ENCODE measurements around the gene MEGF10.

MEGF10 gene

DNA sequence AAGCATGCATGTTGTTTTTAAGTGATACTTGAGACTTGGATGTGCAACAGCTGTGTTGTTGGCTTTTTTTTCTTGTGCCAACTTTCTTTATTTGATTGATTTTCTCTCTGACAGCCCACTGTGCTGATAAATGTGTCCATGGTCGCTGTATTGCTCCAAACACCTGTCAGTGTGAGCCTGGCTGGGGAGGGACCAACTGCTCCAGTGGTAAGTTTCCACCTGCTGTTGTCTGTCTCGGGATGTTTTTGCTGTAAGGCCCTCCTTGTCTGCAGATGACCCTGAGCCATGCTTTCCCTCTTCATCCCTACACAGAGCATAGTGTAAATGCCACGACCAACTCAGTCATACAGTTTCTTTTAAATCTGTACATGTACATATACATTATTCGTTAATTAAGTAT, 79.2 kb downstream of the MEGF10 start:
- DNase-seq (ENCODE audit: low spot score) = no peak

DNA sequence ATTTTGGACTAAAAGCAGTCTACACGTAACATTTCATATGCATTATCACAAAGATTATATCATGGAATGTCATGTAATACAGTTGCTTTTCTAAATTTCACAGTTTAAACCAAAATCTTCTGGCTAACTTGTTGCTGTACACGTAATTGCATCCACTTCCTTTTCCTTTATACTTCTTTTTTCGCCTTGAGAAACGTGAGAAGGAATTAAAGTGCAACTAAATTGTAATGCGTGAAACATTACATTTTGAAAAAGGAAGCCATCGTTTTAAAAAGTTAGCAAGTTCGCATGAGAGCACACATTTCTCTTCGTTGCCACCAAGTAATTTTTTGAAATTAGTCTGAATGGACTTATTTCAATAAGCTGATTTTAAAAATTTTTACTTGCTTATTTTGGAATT, 80.0 kb downstream of the MEGF10 start:
- no peak for DNase-seq (ENCODE audit: low spot score)

GRCh38 chr5:127373858-127374491, 83.4 kb downstream of the MEGF10 start:
- DNase-seq (ENCODE audit: low spot score) = no peak

GRCh38 chr5:127375124-127375523, 84.5 kb downstream of the MEGF10 start:
- no peak for DNase-seq (ENCODE audit: low spot score)

- no peak for DNase-seq (ENCODE audit: low spot score)
Observed at GRCh38 chr5:127375544-127376091, 85.0 kb downstream of the MEGF10 start.

- DNase-seq (ENCODE audit: low spot score) = no peak
Observed at GRCh38 chr5:127377651-127378050, 87.1 kb downstream of the MEGF10 start.

GRCh38 chr5:127385936-127386335, 95.3 kb downstream of the MEGF10 start:
- DNase-seq (ENCODE audit: low spot score) = no peak

DNA sequence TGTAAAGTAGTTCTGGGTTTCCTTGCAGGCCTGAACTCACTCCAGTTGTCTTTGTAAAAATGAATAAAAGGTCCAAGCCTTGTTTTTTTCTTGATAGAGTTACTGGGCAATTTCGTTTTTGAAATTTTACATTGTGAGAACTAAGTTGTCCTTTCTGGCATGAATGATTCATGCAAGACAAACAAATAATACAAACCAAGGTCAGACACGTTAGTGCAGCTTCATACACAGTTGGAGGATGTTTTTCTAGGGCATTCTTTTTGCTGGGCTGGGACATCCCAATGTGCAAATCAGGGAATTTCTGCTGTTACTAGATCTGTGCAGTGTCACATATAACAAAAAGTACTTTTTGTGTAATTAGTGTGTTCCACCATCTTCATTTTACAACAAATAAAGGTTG, 96.0 kb downstream of the MEGF10 start:
- DNase-seq (ENCODE audit: low spot score) = no peak

DNA sequence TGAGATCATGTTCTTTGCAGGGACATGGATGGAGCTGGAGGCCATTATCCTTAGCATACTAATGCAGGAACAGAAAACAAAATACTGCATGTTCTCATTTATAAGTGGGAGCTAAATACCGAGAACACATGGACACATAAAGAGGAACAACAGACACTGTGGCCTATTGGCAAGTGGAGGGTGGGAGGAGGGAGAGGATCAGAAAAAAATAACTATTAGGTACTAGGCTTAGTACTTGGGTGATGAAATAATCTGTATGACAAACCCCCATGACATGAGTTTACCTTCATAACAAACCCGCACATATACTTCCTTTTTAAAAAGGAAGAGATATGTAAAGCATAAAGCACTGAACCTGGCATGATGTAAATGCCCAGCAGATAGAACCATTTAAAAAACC, 99.0 kb downstream of the MEGF10 start:
- DNase-seq (ENCODE audit: low spot score) = no peak

DNA sequence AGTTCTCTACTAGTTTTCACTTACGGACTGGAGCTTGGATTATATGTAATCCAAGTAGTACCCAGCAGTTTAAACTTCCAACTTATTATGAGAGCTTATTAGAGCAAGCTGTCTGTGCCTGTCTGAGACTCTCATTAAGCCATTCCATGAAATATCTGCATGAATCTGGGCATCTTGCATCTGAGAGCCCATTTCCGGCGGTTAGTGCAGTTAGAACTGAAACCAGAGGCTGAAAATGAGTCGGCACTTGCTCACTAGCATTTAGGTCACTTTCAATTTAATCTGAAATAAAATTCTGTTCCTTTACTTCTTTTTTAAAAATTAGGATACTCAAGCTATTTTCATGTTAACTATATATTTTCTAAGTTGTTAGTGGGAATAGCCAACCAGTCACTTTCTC, 102.2 kb downstream of the MEGF10 start:
- DNase-seq (ENCODE audit: low spot score) = no peak

- no peak for DNase-seq (ENCODE audit: low spot score)
Observed at GRCh38 chr5:127396490-127397155, 106.0 kb downstream of the MEGF10 start.

GRCh38 chr5:127398508-127398907, 107.9 kb downstream of the MEGF10 start:
- no peak for DNase-seq (ENCODE audit: low spot score)

DNA sequence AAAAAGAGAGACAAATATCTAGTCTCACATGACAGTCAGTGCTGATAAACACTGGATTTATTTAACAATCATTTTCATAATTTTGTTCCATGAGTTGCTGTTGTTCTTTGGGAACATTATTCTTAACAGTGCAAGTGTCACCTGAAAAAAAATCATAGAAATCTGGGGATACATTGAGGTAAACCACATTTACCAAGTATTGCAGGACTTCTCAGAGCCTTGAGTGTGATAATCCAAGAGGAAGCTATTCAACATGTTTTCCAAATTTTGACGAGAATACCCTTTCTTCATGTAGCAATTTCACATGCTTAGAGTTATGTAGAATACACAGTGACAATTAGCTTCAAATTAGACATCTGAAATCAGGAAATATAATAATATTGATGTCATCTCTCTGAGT, 108.5 kb downstream of the MEGF10 start:
- DNase-seq (ENCODE audit: low spot score) = no peak

DNA sequence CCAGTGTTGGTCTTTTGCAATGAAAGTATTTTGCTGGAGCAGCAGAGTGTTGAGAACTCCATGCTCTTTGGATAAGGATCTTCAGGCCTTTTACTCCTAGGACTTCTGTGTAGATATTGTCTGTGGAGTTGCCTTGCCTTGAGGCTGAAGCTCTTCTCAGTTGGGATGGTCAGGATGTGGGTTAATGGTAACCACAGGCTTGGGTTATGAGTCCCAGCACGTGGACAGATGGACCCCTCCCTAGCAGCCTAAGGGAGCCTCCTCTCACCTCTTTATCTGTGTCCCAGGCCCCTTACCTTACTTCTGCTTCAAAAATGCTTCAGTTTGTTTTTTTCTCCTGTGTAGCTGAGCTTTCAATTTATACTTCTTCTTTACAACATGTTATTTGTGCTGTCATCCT, 109.9 kb downstream of the MEGF10 start:
- DNase-seq (ENCODE audit: low spot score) = no peak

GRCh38 chr5:127400946-127401670, 110.5 kb downstream of the MEGF10 start:
- no peak for DNase-seq (ENCODE audit: low spot score)

- no peak for DNase-seq (ENCODE audit: low spot score)
Observed at GRCh38 chr5:127402361-127402760, 111.8 kb downstream of the MEGF10 start.

- DNase-seq (ENCODE audit: low spot score) = no peak
Observed at GRCh38 chr5:127404190-127404589, 113.6 kb downstream of the MEGF10 start.

DNA sequence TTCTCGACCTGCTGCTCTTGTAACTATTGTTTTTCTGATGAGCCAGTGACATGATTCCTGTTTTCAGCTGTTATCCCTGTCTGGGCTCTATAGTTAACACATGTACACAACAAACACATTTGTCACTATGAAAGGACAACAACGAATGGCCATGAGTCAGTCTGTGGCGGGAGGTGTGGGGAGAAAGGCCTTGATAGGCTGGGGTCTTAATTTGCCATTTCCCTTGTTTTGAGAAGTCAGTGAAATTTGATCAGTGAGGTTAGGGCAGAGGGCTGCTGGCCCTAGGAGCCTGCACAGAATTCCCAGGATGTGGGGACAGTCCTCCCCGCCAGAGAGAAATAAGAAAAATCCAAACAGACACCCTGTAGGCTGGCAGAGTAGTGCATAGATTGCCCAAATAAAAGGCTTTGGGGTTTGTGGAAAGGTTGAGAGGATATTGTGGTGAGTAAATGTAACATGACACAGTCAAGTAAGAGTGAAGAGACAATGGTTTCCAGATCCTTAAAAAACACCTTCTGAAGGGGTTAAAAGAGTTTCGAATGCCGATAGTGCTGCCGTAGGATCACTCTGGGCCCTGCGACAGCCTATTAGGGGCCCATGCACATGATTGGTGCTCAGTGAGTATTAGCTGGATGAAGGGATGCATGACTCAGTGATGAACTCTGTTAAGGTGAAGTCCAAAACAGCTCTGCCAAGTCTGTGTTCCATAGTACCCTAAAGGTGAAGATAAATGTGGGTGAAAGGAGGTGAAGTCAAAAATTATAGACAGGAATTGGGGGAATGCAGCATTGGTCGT, 115.9 kb downstream of the MEGF10 start:
- no peak for DNase-seq (ENCODE audit: low spot score)

DNA sequence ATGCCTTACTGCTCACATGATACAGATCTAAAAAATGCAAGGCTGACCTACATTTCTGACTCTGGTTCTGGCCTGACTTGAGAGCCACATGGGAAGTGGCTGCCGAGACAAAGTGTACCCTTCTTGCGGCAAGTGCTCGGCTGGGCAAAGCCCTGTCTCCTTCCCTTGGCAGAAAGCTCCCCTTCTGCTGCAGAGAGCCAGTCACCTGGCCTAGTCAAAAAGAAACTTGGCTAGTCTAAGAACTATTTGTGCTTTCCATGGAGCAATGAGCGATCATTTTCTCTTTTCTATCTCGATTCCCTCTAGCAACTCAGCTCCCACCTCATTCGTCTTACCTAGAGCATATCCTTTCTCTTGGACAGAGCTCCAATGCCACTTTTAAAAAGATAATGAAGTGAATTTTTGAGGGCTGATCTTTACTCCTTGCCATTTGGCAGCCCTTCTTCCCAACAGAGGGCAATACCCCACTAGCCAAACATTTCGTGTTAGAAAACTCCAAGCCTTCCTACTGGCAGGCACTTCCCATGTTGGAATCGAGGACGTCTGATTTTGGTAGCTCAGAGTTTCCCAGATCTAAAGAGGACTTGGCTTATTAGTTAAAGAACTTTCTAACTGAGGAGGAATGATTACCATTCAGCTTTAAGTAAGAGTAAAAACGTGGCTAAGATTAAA, 118.8 kb downstream of the MEGF10 start:
- no peak for DNase-seq (ENCODE audit: low spot score)

- DNase-seq (ENCODE audit: low spot score) = no peak
Observed at GRCh38 chr5:127409921-127410675, 119.5 kb downstream of the MEGF10 start.

- no peak for DNase-seq (ENCODE audit: low spot score)
Observed at GRCh38 chr5:127410959-127411358, 120.4 kb downstream of the MEGF10 start.

All from kidney tubule cell (primary cell).